ENCODE measurements around the gene TBC1D8B.

TBC1D8B gene

DNA sequence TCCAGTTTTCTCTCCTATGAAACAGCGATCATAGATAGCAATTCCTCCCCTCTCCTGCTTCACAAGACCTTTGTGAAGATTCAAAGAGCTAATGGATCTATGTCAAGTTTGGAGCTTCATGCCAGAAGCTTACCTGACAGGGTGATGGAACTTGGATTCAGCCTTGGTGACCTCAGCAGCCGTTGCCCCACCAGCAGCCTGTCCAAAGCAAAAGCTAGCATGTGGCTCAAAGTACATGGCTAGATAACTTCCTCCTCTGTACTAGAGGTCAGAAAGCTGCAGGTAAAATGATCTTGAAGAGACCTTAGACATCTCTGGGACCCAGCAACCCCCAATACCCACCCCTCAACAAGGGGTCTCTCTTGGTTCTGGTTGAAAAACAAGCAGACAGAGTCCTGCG, 98.9 kb downstream of the TBC1D8B start:
- no peak overlapping the region for H2AK5ac ChIP-seq (ENCODE audit: low read length)
- H3K36me3 ChIP-seq (ENCODE audit: control insufficient read depth in 1 of 2, insufficient read depth in 2 of 2, low read length in 2 of 2): no peaks in the 10 kb centered on the region
- no peaks in the 10 kb centered on the region for H3K79me1 ChIP-seq (ENCODE audit: low read length)
- no peak overlapping the region for H2BK120ac ChIP-seq (ENCODE audit: insufficient read depth, low read length, poor library complexity)
- H3K27ac ChIP-seq (ENCODE audit: low read depth, low read length): no peak overlapping the region
- H3K4me1 ChIP-seq (ENCODE audit: control insufficient read depth in 1 of 2, insufficient read depth in 2 of 2, low read length in 2 of 2): peaks cover 0 to 6% of the 10 kb centered on the region in 2 experiments
- no peak overlapping the region for H4K8ac ChIP-seq (ENCODE audit: low read depth, low read length)
- H3K9ac ChIP-seq (ENCODE audit: low read length): no peak overlapping the region
- H2BK12ac ChIP-seq (ENCODE audit: low read length): no peak overlapping the region
- no peaks in the 10 kb centered on the region for H3K27me3 ChIP-seq (ENCODE audit: insufficient read depth, low read length)
- H3K4me2 ChIP-seq (ENCODE audit: low read length): no peak overlapping the region
- H2BK5ac ChIP-seq (ENCODE audit: low read depth, low read length, poor library complexity): no peak overlapping the region
- DNase-seq: no peak
- H3K79me2 ChIP-seq (ENCODE audit: control insufficient read depth, insufficient read depth, low read length, poor library complexity): no peaks in the 10 kb centered on the region
- no CpG with 5 or more reads among the region's 3 CpGs for WGBS (ENCODE audit: extremely low coverage, insufficient coverage, insufficient read length)
- no peak overlapping the region for H3K18ac ChIP-seq (ENCODE audit: low read length)
- no peak overlapping the region for H4K12ac ChIP-seq (ENCODE audit: low read depth, low read length)
- H3K4me3 ChIP-seq (ENCODE audit: low read depth, low read length): no peak overlapping the region
- no peak overlapping the region for H3K14ac ChIP-seq (ENCODE audit: low read length)
- no peak overlapping the region for H3K23ac ChIP-seq (ENCODE audit: low read length)
- no peak overlapping the region for H2AFZ ChIP-seq (ENCODE audit: insufficient read depth, low read length, poor library complexity)
- H3K4ac ChIP-seq (ENCODE audit: low read depth, low read length): no peak overlapping the region
- no peaks in the 10 kb centered on the region for H3K9me3 ChIP-seq (ENCODE audit: insufficient read depth, low read depth, low read length)
- no peak overlapping the region for H4K91ac ChIP-seq (ENCODE audit: low read depth, low read length)

- H2BK12ac ChIP-seq (ENCODE audit: low read length): no peak overlapping the region
- no peaks in the 10 kb centered on the region for H3K27me3 ChIP-seq (ENCODE audit: insufficient read depth, low read length)
- H3K23ac ChIP-seq (ENCODE audit: low read length): no peak overlapping the region
- no peak overlapping the region for H3K14ac ChIP-seq (ENCODE audit: low read length)
- H4K91ac ChIP-seq (ENCODE audit: low read depth, low read length): no peak overlapping the region
- H3K4me3 ChIP-seq (ENCODE audit: low read depth, low read length): no peak overlapping the region
- no peak overlapping the region for H2BK5ac ChIP-seq (ENCODE audit: low read depth, low read length, poor library complexity)
- no peak overlapping the region for H3K4me2 ChIP-seq (ENCODE audit: low read length)
- DNase-seq: no peak
- no peaks in the 10 kb centered on the region for H3K9me3 ChIP-seq (ENCODE audit: insufficient read depth, low read depth, low read length)
- H2AK5ac ChIP-seq (ENCODE audit: low read length): no peak overlapping the region
- no peak overlapping the region for H3K27ac ChIP-seq (ENCODE audit: low read depth, low read length)
- H2AFZ ChIP-seq (ENCODE audit: insufficient read depth, low read length, poor library complexity): no peak overlapping the region
- H3K18ac ChIP-seq (ENCODE audit: low read length): no peak overlapping the region
- no peak overlapping the region for H4K12ac ChIP-seq (ENCODE audit: low read depth, low read length)
- no peaks in the 10 kb centered on the region for H3K79me1 ChIP-seq (ENCODE audit: low read length)
- H2BK120ac ChIP-seq (ENCODE audit: insufficient read depth, low read length, poor library complexity): no peak overlapping the region
- H3K4me1 ChIP-seq (ENCODE audit: control insufficient read depth in 1 of 2, insufficient read depth in 2 of 2, low read length in 2 of 2): peaks cover 0 to 8% of the 10 kb centered on the region in 2 experiments
- H4K8ac ChIP-seq (ENCODE audit: low read depth, low read length): no peak overlapping the region
- no peak overlapping the region for H3K9ac ChIP-seq (ENCODE audit: low read length)
- WGBS (ENCODE audit: extremely low coverage, insufficient coverage, insufficient read length): no CpG with 5 or more reads among the region's 4 CpGs
- no peak overlapping the region for H3K4ac ChIP-seq (ENCODE audit: low read depth, low read length)
- H3K79me2 ChIP-seq (ENCODE audit: control insufficient read depth, insufficient read depth, low read length, poor library complexity): no peaks in the 10 kb centered on the region
- no peaks in the 10 kb centered on the region for H3K36me3 ChIP-seq (ENCODE audit: control insufficient read depth in 1 of 2, insufficient read depth in 2 of 2, low read length in 2 of 2)
These were observed 99.3 kb downstream of the TBC1D8B start for GRCh38 chrX:106901781-106902219.

DNA sequence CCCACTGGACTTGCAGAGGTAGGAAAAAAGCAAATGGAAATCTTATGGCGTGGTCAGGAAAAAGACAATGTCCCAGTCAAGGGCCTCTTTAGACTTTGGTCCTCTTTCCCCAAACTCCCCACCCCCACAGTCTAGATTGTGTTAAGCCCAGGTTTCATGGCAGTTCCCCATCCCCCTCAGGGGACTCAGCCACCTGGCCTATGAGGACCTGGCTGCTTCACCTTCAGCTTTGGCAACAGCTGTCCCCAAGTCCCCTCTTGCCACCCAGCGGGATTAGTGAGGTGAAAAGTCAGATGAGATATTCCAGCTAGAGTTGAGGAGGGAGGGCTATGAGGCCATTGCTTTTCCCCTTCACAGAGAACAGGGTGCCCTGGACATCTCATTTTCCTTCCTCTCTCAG, 100.2 kb downstream of the TBC1D8B start:
- Histone ChIP-seq H3K27ac (ENCODE audit: low read depth, low read length) (no peak overlapping the region), H3K36me3 (ENCODE audit: control insufficient read depth in 1 of 2, insufficient read depth in 2 of 2, low read length in 2 of 2) (no peaks in the 10 kb centered on the region), H3K4me1 (ENCODE audit: control insufficient read depth in 1 of 2, insufficient read depth in 2 of 2, low read length in 2 of 2) (peaks cover 0 to 8% of the 10 kb centered on the region in 2 experiments), H2AK5ac (ENCODE audit: low read length) (no peak overlapping the region), H3K79me2 (ENCODE audit: control insufficient read depth, insufficient read depth, low read length, poor library complexity) (no peaks in the 10 kb centered on the region), H2BK5ac (ENCODE audit: low read depth, low read length, poor library complexity) (no peak overlapping the region), H3K18ac (ENCODE audit: low read length) (no peak overlapping the region), H3K9me3 (ENCODE audit: insufficient read depth, low read depth, low read length) (no peaks in the 10 kb centered on the region), H3K79me1 (ENCODE audit: low read length) (no peaks in the 10 kb centered on the region), H3K4me2 (ENCODE audit: low read length) (no peak overlapping the region), H2AFZ (ENCODE audit: insufficient read depth, low read length, poor library complexity) (no peak overlapping the region), H2BK12ac (ENCODE audit: low read length) (no peak overlapping the region), H4K12ac (ENCODE audit: low read depth, low read length) (no peak overlapping the region), H3K9ac (ENCODE audit: low read length) (no peak overlapping the region), H3K23ac (ENCODE audit: low read length) (no peak overlapping the region), H3K14ac (ENCODE audit: low read length) (no peak overlapping the region), H3K4ac (ENCODE audit: low read depth, low read length) (no peak overlapping the region), H3K27me3 (ENCODE audit: insufficient read depth, low read length) (no peaks in the 10 kb centered on the region), H4K91ac (ENCODE audit: low read depth, low read length) (no peak overlapping the region), H3K4me3 (ENCODE audit: low read depth, low read length) (no peak overlapping the region), H4K8ac (ENCODE audit: low read depth, low read length) (no peak overlapping the region), H2BK120ac (ENCODE audit: insufficient read depth, low read length, poor library complexity) (no peak overlapping the region)
- DNase-seq: no peak
- WGBS (ENCODE audit: extremely low coverage, insufficient coverage, insufficient read length): no CpG with 5 or more reads among the region's 2 CpGs

GRCh38 chrX:106903291-106903824, 100.9 kb downstream of the TBC1D8B start, which contains the start of gene RIPPLY1:
Gene RIPPLY1, minus strand, starts transcription at chrX:106903341. Its CDS starts 54 bp downstream, at chrX:106903287.
- H3K4me3 ChIP-seq (ENCODE audit: low read depth, low read length): no peak within 1 kb of the TSS
- no peak within 1 kb of the TSS for H4K8ac ChIP-seq (ENCODE audit: low read depth, low read length)
- no peak within 1 kb of the TSS for H3K18ac ChIP-seq (ENCODE audit: low read length)
- no peak for DNase-seq
- H3K79me2 ChIP-seq (ENCODE audit: control insufficient read depth, insufficient read depth, low read length, poor library complexity): no peaks in the 10 kb centered on the region
- no CpG with 5 or more reads among the region's 1 CpG for WGBS (ENCODE audit: extremely low coverage, insufficient coverage, insufficient read length)
- no peak within 1 kb of the TSS for H3K4me2 ChIP-seq (ENCODE audit: low read length)
- no peak within 1 kb of the TSS for H3K9ac ChIP-seq (ENCODE audit: low read length)
- no peak within 1 kb of the TSS for H4K91ac ChIP-seq (ENCODE audit: low read depth, low read length)
- no peak within 1 kb of the TSS for H3K23ac ChIP-seq (ENCODE audit: low read length)
- H3K4ac ChIP-seq (ENCODE audit: low read depth, low read length): no peak within 1 kb of the TSS
- no peak within 1 kb of the TSS for H3K14ac ChIP-seq (ENCODE audit: low read length)
- peak within 1 kb of the TSS; percentile 30 for H4K12ac ChIP-seq (ENCODE audit: low read depth, low read length)
- H3K27ac ChIP-seq (ENCODE audit: low read depth, low read length): no peak within 1 kb of the TSS
- no peaks in the 10 kb centered on the region for H3K79me1 ChIP-seq (ENCODE audit: low read length)
- peaks cover 0 to 8% of the 10 kb centered on the region in 2 experiments for H3K4me1 ChIP-seq (ENCODE audit: control insufficient read depth in 1 of 2, insufficient read depth in 2 of 2, low read length in 2 of 2)
- no peak within 1 kb of the TSS for H2AFZ ChIP-seq (ENCODE audit: insufficient read depth, low read length, poor library complexity)
- no peak within 1 kb of the TSS for H2BK120ac ChIP-seq (ENCODE audit: insufficient read depth, low read length, poor library complexity)
- H3K36me3 ChIP-seq (ENCODE audit: control insufficient read depth in 1 of 2, insufficient read depth in 2 of 2, low read length in 2 of 2): no peaks in the 10 kb centered on the region
- no peak within 1 kb of the TSS for H2BK5ac ChIP-seq (ENCODE audit: low read depth, low read length, poor library complexity)
- no peak within 1 kb of the TSS for H2AK5ac ChIP-seq (ENCODE audit: low read length)
- no peaks in the 10 kb centered on the region for H3K9me3 ChIP-seq (ENCODE audit: insufficient read depth, low read depth, low read length)
- no peaks in the 10 kb centered on the region for H3K27me3 ChIP-seq (ENCODE audit: insufficient read depth, low read length)
- no peak within 1 kb of the TSS for H2BK12ac ChIP-seq (ENCODE audit: low read length)

Measured in trophoblast cell (in vitro differentiated cells and primary cell).